Testis (tissue), 2 donors: ENCODE data around the gene CELF5.

Experiments used
- POLR2A ChIP-seq: fragments of 450-650 bp; IDR thresholded peaks from one replicate; pipeline ENCODE4 v1.6.1; 2017; ENCODE audit warnings: antibody characterized with exemption, mild to moderate bottlenecking, moderate library complexity
- TF ChIP-seq, protein P1 (sequence below), 3 experiments: fragments of 450-650 bp in 2 of 3; fragments of 200-600 bp in 1 of 3; sonication (generic) in 1 of 3; IDR thresholded peaks; one replicate each; pipeline ENCODE4 v1.5.1; 2016 to 2019; ENCODE audit warnings: antibody characterized with exemption in 3 of 3, mild to moderate bottlenecking in 2 of 3, moderate library complexity in 1 of 3

DNA sequence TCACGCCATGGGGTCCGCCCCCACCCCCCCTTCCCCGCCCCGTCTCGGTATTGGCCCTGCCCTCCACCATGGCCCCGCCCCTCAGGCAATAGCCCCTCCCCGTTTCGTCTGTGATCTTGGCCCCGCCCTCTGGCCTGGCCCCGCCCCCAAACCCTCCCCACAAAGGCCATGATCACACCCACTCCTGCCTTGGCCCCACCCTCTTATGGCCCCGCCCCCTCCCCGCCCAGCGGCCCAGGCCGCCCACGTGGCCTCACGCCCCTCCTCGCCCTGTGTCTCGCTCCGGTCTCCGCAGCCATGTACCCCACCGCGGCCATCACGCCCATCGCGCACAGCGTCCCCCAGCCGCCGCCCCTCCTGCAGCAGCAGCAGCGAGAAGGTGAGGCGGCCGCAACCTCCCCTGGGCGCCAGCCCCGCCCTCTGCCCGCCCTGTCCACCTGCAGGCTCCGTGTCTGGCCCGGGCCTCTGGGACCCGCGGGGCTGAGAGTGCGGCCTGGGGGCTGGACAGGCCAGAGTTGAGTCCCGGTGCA lies 61.3 kb downstream of the CELF5 start:
- TF ChIP-seq, protein P1, sequence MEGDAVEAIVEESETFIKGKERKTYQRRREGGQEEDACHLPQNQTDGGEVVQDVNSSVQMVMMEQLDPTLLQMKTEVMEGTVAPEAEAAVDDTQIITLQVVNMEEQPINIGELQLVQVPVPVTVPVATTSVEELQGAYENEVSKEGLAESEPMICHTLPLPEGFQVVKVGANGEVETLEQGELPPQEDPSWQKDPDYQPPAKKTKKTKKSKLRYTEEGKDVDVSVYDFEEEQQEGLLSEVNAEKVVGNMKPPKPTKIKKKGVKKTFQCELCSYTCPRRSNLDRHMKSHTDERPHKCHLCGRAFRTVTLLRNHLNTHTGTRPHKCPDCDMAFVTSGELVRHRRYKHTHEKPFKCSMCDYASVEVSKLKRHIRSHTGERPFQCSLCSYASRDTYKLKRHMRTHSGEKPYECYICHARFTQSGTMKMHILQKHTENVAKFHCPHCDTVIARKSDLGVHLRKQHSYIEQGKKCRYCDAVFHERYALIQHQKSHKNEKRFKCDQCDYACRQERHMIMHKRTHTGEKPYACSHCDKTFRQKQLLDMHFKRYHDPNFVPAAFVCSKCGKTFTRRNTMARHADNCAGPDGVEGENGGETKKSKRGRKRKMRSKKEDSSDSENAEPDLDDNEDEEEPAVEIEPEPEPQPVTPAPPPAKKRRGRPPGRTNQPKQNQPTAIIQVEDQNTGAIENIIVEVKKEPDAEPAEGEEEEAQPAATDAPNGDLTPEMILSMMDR (IDR thresholded peaks at IDR 0.05), result no peak
- TF ChIP-seq POLR2A, result no peak
